Right cardiac atrium (tissue), 5 donors: ENCODE results near the gene CD164L2. TPM values are rescaled to one million over a fixed set of nuclear protein-coding genes. Genes with fewer than 3 reads are reported as not detected.

Source experiments
- ATAC-seq, 2 donors: fragments of 200-7000 bp; cut with Tn5 transposase; one replicate each; pipeline versions ENCODE4 v1.8.0 to v1.9.1; 2020; ENCODE audit warnings: moderate library complexity in 2 of 2, mild to moderate bottlenecking in 1 of 2
- DNase-seq, 3 donors: peaks; one replicate each; pipeline ENCODE4 v3.0.0-alpha.2; 2020
- H3K27ac ChIP-seq: one replicate; pipeline ENCODE4 v1.5.1; 2013; ENCODE audit warnings: mild to moderate bottlenecking, low read length, control low read depth, moderate library complexity
- H3K27me3 ChIP-seq: one replicate; pipeline ENCODE4 v1.6.1; 2013; ENCODE audit not compliant: control insufficient read depth, insufficient read depth
- H3K4me1 ChIP-seq: one replicate; pipeline ENCODE4 v1.6.1; 2013; ENCODE audit warnings: low read length; ENCODE audit not compliant: control insufficient read depth, insufficient read depth
- H3K4me3 ChIP-seq: one replicate; pipeline ENCODE4 v1.5.1; 2013; ENCODE audit warnings: low read length, control low read depth
- H3K9me3 ChIP-seq: one replicate; pipeline ENCODE4 v1.6.1; 2013; ENCODE audit warnings: low read length; ENCODE audit not compliant: control insufficient read depth
- WGBS: extraction: QIAGEN DNeasy Blood & Tissue Kit; methylation state at CpG from one replicate; pipeline ENCODE4 v1.1.7; 2013; 5-methylcytosine and 5-hydroxymethylcytosine counted together
- intact Hi-C, 4 donors: fragments of 100-400 bp; cut with DNase I; formaldehyde crosslinking; loops; one replicate each; pipeline versions ENCODE4 v1.11.0 to v1.14.0; 2022 to 2023
- polyA plus RNA-seq: library from polyadenylated mRNA; stranded (reverse); fragments of 200-250 nt; gene quantifications from one replicate; pipeline ENCODE4 v1.2.3, GENCODE V29; 2013
- total RNA-seq, 4 donors: library from RNA; stranded (reverse); fragmentation: NEBNext Ultra II Directional; extraction: Animal tissue kit (Norgen Biotek cat#: 25700); gene quantifications; one replicate each; pipeline ENCODE4 v1.2.1, GENCODE V29; 2021
- donor health status: healthy with polysubstance abuse.
- donor health status: DM: no; HTN: yes; CAD: no.
- donor health status: DM: no; HTN: no; CAD: no.
- donor health status: DM: no; HTN: yes; CAD: no; lungs with severe emphysema.
- donor health status: DM: yes; HTN: yes; CAD: no.

The CD164L2 gene
- total and polyA plus RNA-seq, 5 donors, result not detected

GRCh38 chr1:27372022-27372807, 10.9 kb downstream of the CD164L2 start:
- Histone ChIP-seq H3K27me3 (no peaks in the 10 kb centered on the region), H3K27ac (no peak overlapping the region), H3K4me3 (no peak overlapping the region), H3K9me3 (no peaks in the 10 kb centered on the region), H3K4me1 (peaks cover 9% of the 10 kb centered on the region)
- intact Hi-C loops, result no loop called here
- ATAC-seq (no peak), DNase-seq (peak in 2 of 3 donors; percentile 38 to 42)
- WGBS, result 87% methylated on average over 19 of the region's 19 CpGs

- H3K27me3 ChIP-seq, result no peaks in the 10 kb centered on the region
Measured at GRCh38 chr1:27368869-27369582, 14.1 kb downstream of the CD164L2 start.

GRCh38 chr1:27367160-27367650, 15.9 kb downstream of the CD164L2 start:
- intact Hi-C loops, result loop anchor here in 1 of 4 donors (5.0 kb wide), 1 partner anchor 35 kb away; no protein-coding TSS in a partner anchor
- peaks cover 18% of the 10 kb centered on the region for H3K4me1 ChIP-seq
- no peak for ATAC-seq

More at GRCh38 chr1:27368869-27369582, 14.1 kb downstream of the CD164L2 start:
- H3K4me1 ChIP-seq, result peaks cover 18% of the 10 kb centered on the region
- intact Hi-C loops, result loop anchor here in 1 of 4 donors (5.0 kb wide), 1 partner anchor 33 kb away; no protein-coding TSS in a partner anchor
- peak overlapping the region; percentile 19 for H3K27ac ChIP-seq
- no peaks in the 10 kb centered on the region for H3K9me3 ChIP-seq
- peak in 2 of 3 donors; percentile 42 to 47 for DNase-seq
- ATAC-seq, result no peak
- no peak overlapping the region for H3K4me3 ChIP-seq
- 54% methylated on average over 13 of the region's 13 CpGs for WGBS

GRCh38 chr1:27366411-27367159, 16.5 kb downstream of the CD164L2 start, which contains the start of gene MAP3K6:
MAP3K6 (minus strand) TSS chr1:27366961; CDS start chr1:27366597, 364 bp downstream.
- Histone ChIP-seq H3K4me3 (peak within 1 kb of the TSS; percentile 94), H3K9me3 (no peaks in the 10 kb centered on the region), H3K4me1 (peaks cover 18% of the 10 kb centered on the region), H3K27me3 (no peaks in the 10 kb centered on the region), H3K27ac (peak within 1 kb of the TSS; percentile 100)
- DNase-seq, result peak; percentile 95 to 98 (median 95)
- WGBS, result under 1% methylated on average over 67 of the region's 67 CpGs
- peak; percentile 85 to 88 for ATAC-seq
- intact Hi-C loops, result loop anchor here in 1 of 4 donors (5.0 kb wide), 1 partner anchor 36 kb away; no protein-coding TSS in a partner anchor

More at GRCh38 chr1:27367160-27367650, 15.9 kb downstream of the CD164L2 start:
- WGBS, result 28% methylated on average over 8 of the region's 8 CpGs
- no peaks in the 10 kb centered on the region for H3K27me3 ChIP-seq
- peak overlapping the region; percentile 100 for H3K27ac ChIP-seq
- no peaks in the 10 kb centered on the region for H3K9me3 ChIP-seq
- DNase-seq, result no peak
- peak overlapping the region; percentile 94 for H3K4me3 ChIP-seq

- DNase-seq (peak; percentile 95 to 98 (median 97)), ATAC-seq (peak; percentile 76 to 82)
- no peaks in the 10 kb centered on the region for H3K27me3 ChIP-seq
- H3K4me3 ChIP-seq, result peak overlapping the region; percentile 94
- WGBS, result under 1% methylated on average over 30 of the region's 30 CpGs
- intact Hi-C loops, result loop anchor here in 1 of 4 donors (5.0 kb wide), 1 partner anchor 36 kb away; no protein-coding TSS in a partner anchor
- no peaks in the 10 kb centered on the region for H3K9me3 ChIP-seq
- H3K4me1 ChIP-seq, result peaks cover 18% of the 10 kb centered on the region
- H3K27ac ChIP-seq, result peak overlapping the region; percentile 100
Measured at GRCh38 chr1:27366113-27366410, 17.1 kb downstream of the CD164L2 start.

GRCh38 chr1:27365372-27366112, 17.6 kb downstream of the CD164L2 start:
- Histone ChIP-seq H3K27me3 (no peaks in the 10 kb centered on the region), H3K4me3 (peak overlapping the region; percentile 94), H3K4me1 (peaks cover 18% of the 10 kb centered on the region), H3K27ac (peak overlapping the region; percentile 100), H3K9me3 (no peaks in the 10 kb centered on the region)
- ATAC-seq (peak; percentile 81 to 86), DNase-seq (peak; percentile 92 to 96 (median 95))
- intact Hi-C loops, result loop anchor here in 1 of 4 donors (5.0 kb wide), 1 partner anchor 37 kb away; no protein-coding TSS in a partner anchor
- WGBS, result 2% methylated on average over 40 of the region's 40 CpGs

GRCh38 chr1:27364696-27365371, 18.3 kb downstream of the CD164L2 start:
- 71% methylated on average over 11 of the region's 11 CpGs for WGBS
- no peaks in the 10 kb centered on the region for H3K27me3 ChIP-seq
- H3K9me3 ChIP-seq, result no peaks in the 10 kb centered on the region
- H3K4me1 ChIP-seq, result peaks cover 18% of the 10 kb centered on the region
- peak overlapping the region; percentile 94 for H3K4me3 ChIP-seq
- ATAC-seq (no peak), DNase-seq (peak in 1 of 3 donors; percentile 58)
- intact Hi-C loops, result loop anchor here in 1 of 4 donors (5.0 kb wide), 1 partner anchor 37 kb away; no protein-coding TSS in a partner anchor
- peak overlapping the region; percentile 100 for H3K27ac ChIP-seq

GRCh38 chr1:27363766-27364695, 19.1 kb downstream of the CD164L2 start:
- peak in 1 of 3 donors; percentile 62 for DNase-seq
- Histone ChIP-seq H3K27me3 (no peaks in the 10 kb centered on the region), H3K4me1 (peaks cover 17% of the 10 kb centered on the region), H3K4me3 (no peak overlapping the region), H3K27ac (no peak overlapping the region), H3K9me3 (no peaks in the 10 kb centered on the region)
- 85% methylated on average over 26 of the region's 26 CpGs for WGBS
- intact Hi-C loops, result no loop called here
- no peak for ATAC-seq

GRCh38 chr1:27361553-27361952, 21.6 kb downstream of the CD164L2 start:
- DNase-seq, result peak in 1 of 3 donors; percentile 51
- intact Hi-C loops, result no loop called here
- Histone ChIP-seq H3K4me1 (peaks cover 6% of the 10 kb centered on the region), H3K4me3 (no peak overlapping the region), H3K9me3 (no peaks in the 10 kb centered on the region), H3K27me3 (no peaks in the 10 kb centered on the region), H3K27ac (no peak overlapping the region)
- ATAC-seq, result no peak
- 94% methylated on average over 8 of the region's 8 CpGs for WGBS
